ENCODE results near the gene LOXL4.

Gene LOXL4

GRCh38 chr10:98201760-98202159 is 66.2 kb downstream of the LOXL4 start:
- DNase-seq (ENCODE audit: low read depth in 2 of 3, low spot score in 2 of 3) = no peak
